ENCODE data around the gene MAP3K5.
A peak's percentile ranks its signal among the peaks of the same experiment; 100 is the strongest.

MAP3K5 gene

DNA sequence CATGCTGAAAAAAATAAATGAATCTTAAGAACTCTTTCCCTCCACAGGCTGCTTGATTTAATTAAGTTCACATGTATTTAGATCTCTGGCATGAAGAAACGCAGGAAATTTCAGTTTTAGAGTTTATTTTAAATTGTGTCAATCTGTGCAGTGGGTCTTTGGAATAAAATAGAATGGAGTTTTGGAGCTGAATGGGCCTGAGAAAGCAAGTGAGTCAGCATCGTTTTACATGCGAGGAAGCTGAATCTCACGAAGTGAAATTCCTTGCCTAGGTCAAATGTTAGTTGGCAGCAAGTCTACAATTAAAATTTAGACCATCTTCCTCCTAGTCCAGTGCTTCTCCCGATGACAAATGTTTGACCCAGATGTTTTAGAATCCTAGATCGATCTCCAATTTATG is 264.4 kb downstream of the MAP3K5 start:
- no peak for DNase-seq

- DNase-seq: no peak
Observed at GRCh38 chr6:136526937-136527336, 265.3 kb downstream of the MAP3K5 start.

GRCh38 chr6:136526196-136526930 is 265.9 kb downstream of the MAP3K5 start:
- peak; percentile 19 to 42 for DNase-seq

DNA sequence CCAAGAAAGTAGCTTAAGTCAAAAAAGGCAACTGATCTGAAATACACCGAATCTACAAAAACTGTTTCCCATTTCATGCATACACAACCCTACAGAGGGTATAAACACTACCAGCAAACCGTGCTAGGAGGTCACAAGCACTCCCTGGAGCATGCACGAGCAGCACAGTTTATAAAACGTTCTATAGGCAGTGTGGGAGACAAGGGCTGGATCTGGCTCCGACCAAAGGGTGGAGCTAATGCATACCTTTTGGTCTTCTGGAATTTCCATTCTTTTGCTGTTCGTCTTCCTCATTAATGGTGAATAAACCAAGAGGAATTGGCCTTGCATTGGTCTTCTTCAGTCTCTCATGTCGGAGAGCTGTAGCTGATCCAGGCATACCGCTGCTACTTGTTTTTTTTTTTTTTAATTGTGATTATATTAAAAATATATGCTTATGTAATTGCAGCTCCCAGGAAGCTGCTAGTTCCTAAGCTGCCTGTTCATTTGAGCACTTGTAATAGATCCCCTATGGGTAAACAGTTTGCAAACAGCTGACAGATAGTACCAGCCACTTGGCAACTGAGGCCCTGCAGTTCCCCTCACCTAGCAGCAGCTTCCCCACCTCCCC is 266.6 kb downstream of the MAP3K5 start:
- no peak for DNase-seq

GRCh38 chr6:136524936-136525413 is 267.3 kb downstream of the MAP3K5 start:
- peak in 1 of 2 experiments; percentile 21 for DNase-seq

- DNase-seq: no peak
Observed at GRCh38 chr6:136524339-136524935, 267.8 kb downstream of the MAP3K5 start.

DNA sequence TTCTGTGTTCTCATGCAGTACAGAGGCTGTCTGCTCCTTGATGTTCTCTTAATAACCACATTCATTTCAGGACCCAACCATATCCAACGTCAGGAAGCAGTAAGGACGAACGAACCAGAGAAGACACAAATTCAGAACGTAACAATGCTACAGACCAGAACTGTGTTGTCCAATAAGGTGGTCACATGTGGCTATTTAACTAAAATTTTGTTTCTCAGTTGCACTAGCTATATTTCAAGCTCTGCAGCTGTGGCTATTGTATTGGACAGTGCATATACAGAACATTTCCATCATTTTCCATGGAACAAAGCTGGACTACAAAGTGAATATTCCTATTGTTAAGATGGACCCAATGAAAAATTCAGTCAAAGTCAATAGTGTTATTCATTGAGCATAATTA is 269.1 kb downstream of the MAP3K5 start:
- DNase-seq: no peak

DNA sequence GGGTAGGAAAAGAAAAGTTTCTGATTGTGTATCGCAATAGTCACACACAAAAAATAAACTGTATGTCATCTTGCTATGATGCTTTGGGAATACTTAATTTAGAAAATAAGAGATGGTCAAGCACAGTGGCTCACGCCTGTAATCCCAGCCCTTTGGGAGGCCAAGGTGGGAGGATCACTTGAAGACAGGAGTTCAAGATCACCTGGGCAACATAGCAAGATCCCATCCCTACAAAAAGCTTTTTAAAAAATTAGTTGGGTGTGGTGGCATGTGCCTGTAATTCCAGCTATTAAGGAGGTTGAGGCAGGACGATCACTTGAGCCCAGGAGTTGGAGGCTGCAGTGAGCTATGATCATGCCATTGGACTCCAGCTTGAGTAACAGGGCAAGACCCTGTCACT is 269.6 kb downstream of the MAP3K5 start:
- no peak for DNase-seq

DNA sequence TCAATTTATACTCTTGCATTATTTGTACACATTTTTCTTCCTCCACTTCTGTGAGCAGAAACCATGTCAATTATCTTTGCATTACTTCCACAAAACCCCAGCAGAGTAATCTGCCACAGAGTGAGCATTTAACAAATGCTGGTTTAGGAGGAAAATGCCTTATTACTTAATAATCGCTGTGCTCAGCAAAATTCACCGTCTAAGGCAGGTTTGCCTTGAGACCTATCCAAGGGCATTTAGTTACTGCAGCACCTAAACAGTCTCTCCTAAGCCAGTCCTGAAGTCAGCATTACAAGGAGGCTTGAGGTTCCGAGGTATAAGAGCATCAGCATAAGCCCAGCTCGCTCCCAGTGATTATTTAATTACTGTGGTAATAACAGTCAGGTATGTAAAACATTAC is 270.4 kb downstream of the MAP3K5 start:
- no peak for DNase-seq

GRCh38 chr6:136521427-136521826 is 270.9 kb downstream of the MAP3K5 start:
- DNase-seq: peak in 1 of 2 experiments; percentile 10

- no peak for DNase-seq
Observed at GRCh38 chr6:136520517-136520916, 271.8 kb downstream of the MAP3K5 start.

DNA sequence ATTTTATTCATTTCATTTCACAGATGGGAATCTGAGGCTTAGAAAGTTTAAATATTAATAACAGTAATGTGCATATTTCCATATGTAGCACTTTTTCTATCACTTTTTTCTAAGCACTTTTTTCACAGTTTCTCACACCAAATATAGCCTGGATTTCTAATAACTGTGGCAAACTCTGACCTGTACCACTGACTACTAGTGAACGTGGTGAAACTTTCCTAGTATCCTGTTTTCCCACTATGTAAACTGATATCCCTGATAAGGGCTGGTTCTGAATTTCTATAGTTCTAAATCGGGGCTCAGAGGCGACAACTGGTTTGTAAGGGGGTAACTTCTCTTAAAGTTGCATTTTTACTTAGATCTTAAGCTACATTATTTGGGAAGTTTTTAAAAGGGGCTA is 274.7 kb downstream of the MAP3K5 start:
- no peak for DNase-seq

- no peak for DNase-seq
Observed at GRCh38 chr6:136517002-136517401, 275.3 kb downstream of the MAP3K5 start.

DNA sequence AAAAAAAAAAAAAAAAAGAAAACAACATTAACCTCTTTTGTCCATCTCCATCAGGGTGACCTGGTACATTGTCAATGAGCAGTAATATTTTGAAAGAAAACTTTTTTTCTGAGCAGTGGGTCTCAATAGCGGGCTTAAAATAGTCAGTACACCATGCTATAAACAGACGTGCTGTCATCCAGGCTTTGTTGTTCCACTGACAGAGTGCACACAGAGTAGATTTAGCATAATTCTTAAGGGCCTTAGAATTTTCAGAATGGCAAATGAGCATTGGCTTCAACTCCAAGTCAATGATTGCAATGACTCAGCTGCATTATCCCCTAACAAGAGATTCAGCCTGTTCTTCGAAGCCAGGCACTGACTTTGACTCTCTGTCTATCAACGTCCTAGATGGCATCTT is 277.7 kb downstream of the MAP3K5 start:
- no peak for DNase-seq

- no peak for DNase-seq
Observed at GRCh38 chr6:136511926-136512325, 280.4 kb downstream of the MAP3K5 start.

- DNase-seq: no peak
Observed at GRCh38 chr6:136511397-136511796, 280.9 kb downstream of the MAP3K5 start.

- DNase-seq: no peak
Observed at GRCh38 chr6:136510782-136511181, 281.5 kb downstream of the MAP3K5 start.

- no peak for DNase-seq
Observed at GRCh38 chr6:136510299-136510698, 282.0 kb downstream of the MAP3K5 start.

GRCh38 chr6:136508725-136509392 is 283.4 kb downstream of the MAP3K5 start:
- DNase-seq: no peak
